ENCODE data around the gene CDC23.

Gene CDC23

GRCh38 chr5:138139781-138140090, 73.4 kb downstream of the CDC23 start:
- no peak for DNase-seq

GRCh38 chr5:138138949-138139780, 74.0 kb downstream of the CDC23 start, which contains the start of gene NME5:
TSS of gene NME5 (minus strand) at chr5:138139428. CDS start at chr5:138138780, 648 bp downstream.
- no peak for DNase-seq

Measured in GOT3 (cell line).